ENCODE results near the gene HMCN2.

The HMCN2 gene

DNA sequence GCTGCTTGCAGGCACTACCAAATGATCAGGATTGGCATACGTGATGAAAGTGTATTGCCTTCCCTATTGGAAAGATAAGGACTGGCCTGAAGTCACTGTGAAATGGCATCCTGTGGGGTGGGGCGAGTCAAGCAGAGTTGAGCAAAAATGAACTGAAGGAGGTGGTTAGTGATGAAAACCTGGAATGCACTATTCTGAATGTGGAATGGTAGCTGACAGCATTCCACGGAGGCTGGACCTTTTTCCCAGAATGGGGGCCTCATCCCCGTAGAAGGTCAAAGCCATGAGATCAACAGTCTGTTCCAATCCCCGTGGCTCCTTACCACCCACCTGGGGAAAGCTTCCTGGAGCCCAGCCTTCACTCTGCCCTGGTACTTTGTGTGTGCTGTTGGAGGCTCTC is 216.9 kb downstream of the HMCN2 start:
- DNase-seq (ENCODE audit: low read depth, low spot score): no peak
- no peak overlapping the region for H3K4me3 ChIP-seq (ENCODE audit: low read length)

DNA sequence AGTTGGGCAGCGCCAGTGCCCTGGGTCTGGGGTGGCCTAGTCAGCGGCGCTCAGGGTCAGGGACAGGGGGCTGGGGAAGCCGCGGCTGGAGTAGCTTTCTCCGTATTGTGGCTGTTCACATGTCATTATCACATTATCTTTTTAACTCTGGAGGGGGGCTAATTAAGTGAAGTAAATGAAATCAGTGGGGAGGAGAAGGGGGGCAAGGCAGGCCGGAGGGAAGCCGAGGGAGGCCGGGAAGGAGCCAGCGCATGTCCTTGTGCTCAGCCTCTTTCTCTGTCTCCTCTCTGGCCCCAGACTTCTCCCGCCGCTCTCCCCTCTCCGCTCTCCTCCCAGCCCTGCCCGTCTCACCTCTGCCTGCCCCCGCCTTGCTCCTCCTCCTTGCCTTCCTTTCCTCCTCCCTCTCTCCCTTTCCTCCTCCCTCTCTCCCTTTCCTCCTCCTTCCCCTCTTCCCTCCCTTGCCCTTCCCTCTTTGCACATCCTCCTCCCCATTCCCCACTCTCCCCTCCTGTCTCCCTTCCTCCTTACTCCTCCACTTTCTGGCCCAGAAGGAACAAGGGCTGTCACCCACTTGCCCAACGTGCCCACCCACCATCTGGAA is 217.9 kb downstream of the HMCN2 start:
- no peak for DNase-seq (ENCODE audit: low read depth, low spot score)
- no peak overlapping the region for H3K4me3 ChIP-seq (ENCODE audit: low read length)

All from Jurkat, Clone E6-1 (cell line).